BE2C (cell line): ENCODE results near the gene ARHGAP6.

Source experiments
- DNase-seq: peaks from one replicate; pipeline ENCODE4 v3.0.0-alpha.2; 2020
- H3K27me3 ChIP-seq: fragments of 250-450 bp; sonication (Bioruptor Pico); 2 replicates; pipeline ENCODE4 v1.5.1; 2020; ENCODE audit warnings: mild to moderate bottlenecking
- H3K36me3 ChIP-seq: fragments of 250-450 bp; sonication (Bioruptor Pico); 2 replicates; pipeline ENCODE4 v1.5.1; 2020; ENCODE audit warnings: mild to moderate bottlenecking
- H3K4me1 ChIP-seq: fragments of 250-450 bp; sonication (Bioruptor Pico); 2 replicates; pipeline ENCODE4 v1.5.1; 2020
- H3K4me3 ChIP-seq: 2 replicates; pipeline ENCODE4 v1.5.1; 2011; ENCODE audit warnings: low read depth, low read length
- H3K9me3 ChIP-seq: fragments of 250-450 bp; sonication (Bioruptor Pico); 2 replicates; pipeline ENCODE4 v1.5.1; 2020
- TF ChIP-seq, protein P1 (sequence below): IDR thresholded peaks from 2 replicates; pipeline ENCODE4 v1.5.1; 2012; ENCODE audit warnings: mild to moderate bottlenecking, low read depth, low read length

Gene ARHGAP6

DNA sequence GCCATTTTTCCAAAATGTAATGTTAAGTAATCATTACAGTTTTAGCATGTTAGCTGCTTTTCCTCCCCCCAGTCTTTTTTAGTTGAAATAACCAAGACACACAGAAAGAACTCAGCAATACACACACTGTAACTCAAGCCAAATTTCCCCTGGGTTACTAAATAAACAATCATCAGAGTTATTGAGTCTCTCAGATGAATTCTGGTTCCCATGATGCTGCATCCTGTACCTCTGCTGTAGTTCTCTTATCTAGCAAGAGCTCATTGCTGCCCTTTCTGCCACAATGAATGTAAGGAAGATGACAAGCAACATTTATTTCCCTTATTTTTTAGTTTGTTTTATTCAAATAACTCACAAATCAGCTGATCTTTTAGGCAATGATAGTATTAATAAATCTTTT lies 185.1 kb downstream of the ARHGAP6 start:
- H3K36me3 ChIP-seq: no peaks in the 10 kb centered on the region
- TF ChIP-seq, protein P1, sequence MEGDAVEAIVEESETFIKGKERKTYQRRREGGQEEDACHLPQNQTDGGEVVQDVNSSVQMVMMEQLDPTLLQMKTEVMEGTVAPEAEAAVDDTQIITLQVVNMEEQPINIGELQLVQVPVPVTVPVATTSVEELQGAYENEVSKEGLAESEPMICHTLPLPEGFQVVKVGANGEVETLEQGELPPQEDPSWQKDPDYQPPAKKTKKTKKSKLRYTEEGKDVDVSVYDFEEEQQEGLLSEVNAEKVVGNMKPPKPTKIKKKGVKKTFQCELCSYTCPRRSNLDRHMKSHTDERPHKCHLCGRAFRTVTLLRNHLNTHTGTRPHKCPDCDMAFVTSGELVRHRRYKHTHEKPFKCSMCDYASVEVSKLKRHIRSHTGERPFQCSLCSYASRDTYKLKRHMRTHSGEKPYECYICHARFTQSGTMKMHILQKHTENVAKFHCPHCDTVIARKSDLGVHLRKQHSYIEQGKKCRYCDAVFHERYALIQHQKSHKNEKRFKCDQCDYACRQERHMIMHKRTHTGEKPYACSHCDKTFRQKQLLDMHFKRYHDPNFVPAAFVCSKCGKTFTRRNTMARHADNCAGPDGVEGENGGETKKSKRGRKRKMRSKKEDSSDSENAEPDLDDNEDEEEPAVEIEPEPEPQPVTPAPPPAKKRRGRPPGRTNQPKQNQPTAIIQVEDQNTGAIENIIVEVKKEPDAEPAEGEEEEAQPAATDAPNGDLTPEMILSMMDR: no peak

DNA sequence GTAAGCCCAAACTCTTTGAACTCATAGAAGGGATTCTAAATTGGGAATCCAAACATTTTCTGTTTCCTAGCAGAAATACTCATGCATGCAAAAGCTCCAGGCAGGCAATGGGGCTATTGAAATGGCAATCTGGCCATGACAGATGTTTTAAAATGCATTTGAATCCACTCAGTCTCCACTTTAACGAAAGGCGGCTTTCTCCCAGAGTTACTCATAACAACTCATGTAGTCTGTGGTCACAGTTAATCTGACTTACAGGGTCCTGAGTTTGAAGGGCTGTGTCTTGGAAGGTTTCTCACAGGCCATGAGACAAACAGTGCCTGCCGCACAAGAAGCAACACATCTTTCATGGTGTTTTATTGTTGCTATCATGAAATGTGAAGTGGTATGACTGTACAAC lies 186.8 kb downstream of the ARHGAP6 start:
- H3K27me3 ChIP-seq: no peaks in the 10 kb centered on the region
- no peaks in the 10 kb centered on the region for H3K36me3 ChIP-seq
- no peaks in the 10 kb centered on the region for H3K4me1 ChIP-seq
- H3K4me3 ChIP-seq: no peak overlapping the region
- no peak for DNase-seq
- TF ChIP-seq, protein P1: no peak
- H3K9me3 ChIP-seq: no peaks in the 10 kb centered on the region

More for the DNA sequence above, 185.1 kb downstream of the ARHGAP6 start:
- Histone ChIP-seq H3K9me3 (no peaks in the 10 kb centered on the region), H3K4me3 (no peak overlapping the region), H3K4me1 (no peaks in the 10 kb centered on the region), H3K27me3 (no peaks in the 10 kb centered on the region)
- no peak for DNase-seq

DNA sequence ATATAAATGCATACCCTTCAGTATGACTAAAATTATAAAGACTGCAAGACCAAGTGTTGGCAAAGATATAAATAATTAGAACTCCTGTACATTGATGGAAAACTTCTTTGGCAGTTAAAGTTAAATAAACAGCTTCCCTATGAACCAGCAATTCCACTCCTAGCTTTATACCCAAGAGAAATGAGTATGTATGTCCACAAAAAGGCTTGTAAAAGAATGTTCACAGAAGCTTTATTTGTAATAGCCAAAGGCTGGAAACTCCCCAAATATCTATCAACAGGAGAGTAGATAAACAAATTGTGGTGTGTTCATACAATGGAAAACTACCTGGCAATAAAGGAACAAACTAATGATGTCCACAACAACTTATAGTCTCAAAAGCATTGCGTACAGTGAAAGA lies 187.7 kb downstream of the ARHGAP6 start:
- no peaks in the 10 kb centered on the region for H3K36me3 ChIP-seq
- H3K4me1 ChIP-seq: no peaks in the 10 kb centered on the region
- H3K9me3 ChIP-seq: no peaks in the 10 kb centered on the region
- no peaks in the 10 kb centered on the region for H3K27me3 ChIP-seq
- TF ChIP-seq, protein P1: no peak
- no peak overlapping the region for H3K4me3 ChIP-seq
- no peak for DNase-seq

DNA sequence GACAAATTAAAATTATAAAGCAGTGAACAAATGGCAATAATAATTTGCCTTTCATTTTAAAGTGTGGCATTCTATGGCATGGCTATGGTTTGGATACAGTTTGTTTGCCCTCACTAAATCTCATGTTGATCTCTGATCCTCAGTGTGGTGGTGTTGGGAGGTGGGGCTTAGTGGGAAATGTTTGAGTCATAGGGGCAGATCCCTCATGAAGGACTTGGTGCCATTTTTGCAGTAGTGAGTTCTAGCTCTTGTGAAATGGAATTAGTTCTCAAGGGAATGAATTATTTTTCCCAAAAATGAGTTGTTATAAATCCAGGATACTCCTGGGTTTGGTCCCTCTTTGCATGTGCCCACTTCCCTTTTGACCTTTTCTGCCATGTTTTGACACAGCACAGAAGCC lies 191.1 kb downstream of the ARHGAP6 start:
- Histone ChIP-seq H3K27me3 (no peaks in the 10 kb centered on the region), H3K9me3 (no peaks in the 10 kb centered on the region), H3K4me3 (no peak overlapping the region), H3K4me1 (no peaks in the 10 kb centered on the region), H3K36me3 (no peaks in the 10 kb centered on the region)
- DNase-seq: no peak
- TF ChIP-seq, protein P1: no peak

DNA sequence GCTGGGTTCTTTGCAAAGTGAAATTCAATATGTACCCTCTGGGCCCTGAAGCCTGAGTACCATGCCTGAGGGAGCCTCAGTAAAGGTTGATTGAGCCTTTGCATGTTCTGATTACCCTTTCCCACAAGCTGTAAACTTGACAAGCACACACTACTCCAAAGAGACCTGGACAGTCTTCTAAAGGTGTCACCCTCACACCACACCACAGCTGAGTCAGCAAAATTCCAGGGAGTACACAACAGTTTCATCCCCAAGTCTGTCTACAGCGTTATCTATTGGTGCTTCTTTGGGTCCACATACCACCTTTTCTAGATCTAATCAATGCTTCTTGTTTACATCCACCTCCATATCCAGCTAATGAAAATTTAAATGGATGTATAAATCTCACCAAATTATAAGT lies 191.7 kb downstream of the ARHGAP6 start:
- H3K9me3 ChIP-seq: no peaks in the 10 kb centered on the region
- H3K4me1 ChIP-seq: no peaks in the 10 kb centered on the region
- TF ChIP-seq, protein P1: no peak
- no peak overlapping the region for H3K4me3 ChIP-seq
- H3K36me3 ChIP-seq: no peaks in the 10 kb centered on the region
- no peaks in the 10 kb centered on the region for H3K27me3 ChIP-seq
- DNase-seq: no peak

DNA sequence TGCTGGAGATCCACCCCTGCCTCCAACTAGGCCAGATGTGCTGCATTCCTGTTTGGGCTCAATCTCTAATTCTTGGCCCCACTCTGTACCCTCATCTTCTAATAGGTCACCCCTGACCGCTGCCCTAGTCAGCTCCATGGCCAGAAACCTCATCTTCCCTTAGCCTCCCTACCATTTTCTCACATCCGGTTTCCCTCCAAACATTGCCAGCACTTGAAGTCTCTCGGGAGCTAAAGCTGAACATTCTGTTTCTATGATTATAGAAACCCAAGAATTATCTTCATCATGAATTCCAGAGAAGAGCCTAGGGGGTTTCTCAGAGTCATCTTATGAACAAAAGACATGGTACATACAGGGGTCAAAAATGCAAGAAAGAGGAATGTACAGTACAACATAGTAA lies 192.8 kb downstream of the ARHGAP6 start:
- no peak for DNase-seq
- H3K27me3 ChIP-seq: no peaks in the 10 kb centered on the region
- TF ChIP-seq, protein P1: no peak
- no peaks in the 10 kb centered on the region for H3K36me3 ChIP-seq
- H3K4me3 ChIP-seq: no peak overlapping the region
- no peaks in the 10 kb centered on the region for H3K4me1 ChIP-seq
- no peaks in the 10 kb centered on the region for H3K9me3 ChIP-seq
